CD4-positive, alpha-beta T cell (primary cell): Measurements from ENCODE around the gene TEX14. TPM values are rescaled to one million over a fixed set of nuclear protein-coding genes. Genes with fewer than 3 reads are reported as not detected.

Source experiments
- ATAC-seq: fragments of 200-7000 bp; cut with Tn5 transposase; one replicate; pipeline ENCODE4 v1.10.0; 2022; ENCODE audit warnings: mild to moderate bottlenecking; ENCODE audit not compliant: poor library complexity
- CTCF ChIA-PET: fragments of 350-600 bp; sonication (Branson Sonifier 250); formaldehyde crosslinking; loops from one replicate; lab custom pipeline; 2021; ENCODE audit warnings: antibody characterized with exemption, inconsistent platforms; lab: Charles Lee
- POLR2A ChIA-PET: fragments of 350-600 bp; sonication (Branson Sonifier 250); formaldehyde crosslinking; loops from one replicate; lab custom pipeline; 2021; ENCODE audit warnings: antibody characterized with exemption, inconsistent platforms; lab: Charles Lee
- DNase-seq, 14 experiments: peaks; one replicate each; pipeline ENCODE4 v3.0.0-alpha.2; 2013 to 2020; ENCODE audit warnings: mixed read lengths in 2 of 14
- H3K27ac ChIP-seq, 2 donors: one replicate each; pipeline versions ENCODE4 v1.5.1 to v1.7.0; 2013; ENCODE audit warnings: low read length in 2 of 2, low read depth in 1 of 2, mild to moderate bottlenecking in 1 of 2
- H3K27me3 ChIP-seq, 2 experiments: 1 replicate in 1 of 2; 2 replicates in 1 of 2; pipeline versions ENCODE4 v1.6.1 to v1.7.0; 2013; ENCODE audit warnings: low read length in 2 of 2, control low read depth in 1 of 2, mild to moderate bottlenecking in 1 of 2, moderate library complexity in 1 of 2; ENCODE audit not compliant: insufficient read depth in 2 of 2, control insufficient read depth in 1 of 2
- H3K36me3 ChIP-seq: one replicate; pipeline ENCODE4 v1.6.1; 2013; ENCODE audit warnings: low read length, control low read depth; ENCODE audit not compliant: insufficient read depth
- H3K4me1 ChIP-seq: one replicate; pipeline ENCODE4 v1.6.1; 2013; ENCODE audit warnings: low read length, control low read depth; ENCODE audit not compliant: insufficient read depth
- H3K4me3 ChIP-seq: one replicate; pipeline ENCODE4 v1.5.1; 2013; ENCODE audit warnings: mild to moderate bottlenecking, low read length, moderate library complexity
- H3K9me3 ChIP-seq, 2 experiments: 1 replicate in 1 of 2; 2 replicates in 1 of 2; pipeline versions ENCODE4 v1.6.1 to v1.7.0; 2013; ENCODE audit warnings: low read length in 2 of 2, mild to moderate bottlenecking in 2 of 2, control low read depth in 1 of 2, moderate library complexity in 1 of 2; ENCODE audit not compliant: control insufficient read depth in 1 of 2, insufficient read depth in 1 of 2
- H3K27ac Mint-ChIP-seq: one replicate; pipeline ENCODE4 v1.8.0; 2020; ENCODE audit warnings: mixed read lengths
- H3K27me3 Mint-ChIP-seq: one replicate; pipeline ENCODE4 v1.8.0; 2021; ENCODE audit warnings: mixed read lengths
- H3K36me3 Mint-ChIP-seq: one replicate; pipeline ENCODE4 v1.8.0; 2021; ENCODE audit warnings: low read depth, mixed read lengths
- H3K4me1 Mint-ChIP-seq: one replicate; pipeline ENCODE4 v1.8.0; 2021; ENCODE audit warnings: low read depth, mixed read lengths
- H3K4me3 Mint-ChIP-seq: one replicate; pipeline ENCODE4 v1.8.0; 2020; ENCODE audit warnings: mild to moderate bottlenecking, mixed read lengths
- H3K9me3 Mint-ChIP-seq: one replicate; pipeline ENCODE4 v1.8.0; 2020; ENCODE audit warnings: mixed read lengths
- intact Hi-C, 2 experiments: fragments of 100-400 bp; cut with DNase I in 1 of 2; cut with micrococcal nuclease in 1 of 2; formaldehyde crosslinking; loops; one replicate each; pipeline versions ENCODE4 v1.15.1 to v1.9.0; 2023 to 2025; cut with DNase I, micrococcal nuclease
- total RNA-seq, 174 experiments: library from RNA in 2 of 174; stranded (reverse) in 2 of 174; gene quantifications; one replicate each; pipeline ENCODE4 v1.2.3 and lab custom pipeline; 2021 to 2026
- TF ChIP-seq, protein P1 (sequence below): fragments of 200-600 bp; IDR thresholded peaks from one replicate; pipeline ENCODE4 v1.8.0; 2022; ENCODE audit warnings: antibody characterized with exemption, mild to moderate bottlenecking

Gene TEX14
- total RNA-seq, 2 experiments from 2014 or later = 0.47 to 0.66 TPM

DNA sequence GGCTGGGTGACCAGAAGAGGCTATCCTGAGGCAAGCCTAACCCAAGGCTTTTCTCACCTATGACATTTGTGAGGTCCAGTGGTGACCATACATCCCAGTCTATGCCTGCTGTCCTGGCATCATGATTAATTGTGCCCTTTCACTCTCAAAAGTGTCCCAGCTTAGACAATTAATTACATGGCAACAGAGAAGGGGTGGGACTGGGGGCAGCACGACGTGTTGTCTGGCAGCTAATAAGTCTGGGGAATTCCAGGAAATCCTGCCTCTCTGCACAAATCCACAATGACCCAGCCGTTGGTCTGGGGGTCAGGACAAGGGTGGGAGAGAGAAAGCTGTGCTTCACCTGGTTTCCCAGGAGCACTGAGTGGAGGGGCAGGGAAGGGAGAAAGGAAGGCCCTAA is 163.4 kb downstream of the TEX14 start:
- ATAC-seq (no peak), DNase-seq (no peak)
- H3K4me3 Mint-ChIP-seq = no peak overlapping the region
- H3K27me3 ChIP-seq = peaks cover 2 to 6% of the 10 kb centered on the region in 2 experiments
- H3K27ac Mint-ChIP-seq = no peak overlapping the region
- intact Hi-C loops = no loop called here
- no peaks in the 10 kb centered on the region for H3K9me3 Mint-ChIP-seq
- H3K27ac ChIP-seq = no peak overlapping the region
- peaks cover 0 to 7% of the 10 kb centered on the region in 2 experiments for H3K9me3 ChIP-seq
- TF ChIP-seq, protein P1, sequence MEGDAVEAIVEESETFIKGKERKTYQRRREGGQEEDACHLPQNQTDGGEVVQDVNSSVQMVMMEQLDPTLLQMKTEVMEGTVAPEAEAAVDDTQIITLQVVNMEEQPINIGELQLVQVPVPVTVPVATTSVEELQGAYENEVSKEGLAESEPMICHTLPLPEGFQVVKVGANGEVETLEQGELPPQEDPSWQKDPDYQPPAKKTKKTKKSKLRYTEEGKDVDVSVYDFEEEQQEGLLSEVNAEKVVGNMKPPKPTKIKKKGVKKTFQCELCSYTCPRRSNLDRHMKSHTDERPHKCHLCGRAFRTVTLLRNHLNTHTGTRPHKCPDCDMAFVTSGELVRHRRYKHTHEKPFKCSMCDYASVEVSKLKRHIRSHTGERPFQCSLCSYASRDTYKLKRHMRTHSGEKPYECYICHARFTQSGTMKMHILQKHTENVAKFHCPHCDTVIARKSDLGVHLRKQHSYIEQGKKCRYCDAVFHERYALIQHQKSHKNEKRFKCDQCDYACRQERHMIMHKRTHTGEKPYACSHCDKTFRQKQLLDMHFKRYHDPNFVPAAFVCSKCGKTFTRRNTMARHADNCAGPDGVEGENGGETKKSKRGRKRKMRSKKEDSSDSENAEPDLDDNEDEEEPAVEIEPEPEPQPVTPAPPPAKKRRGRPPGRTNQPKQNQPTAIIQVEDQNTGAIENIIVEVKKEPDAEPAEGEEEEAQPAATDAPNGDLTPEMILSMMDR = no peak
- ChIA-PET POLR2A (no interaction called here), CTCF (no interaction called here)
- no peaks in the 10 kb centered on the region for H3K36me3 ChIP-seq
- no peaks in the 10 kb centered on the region for H3K4me1 Mint-ChIP-seq
- H3K27me3 Mint-ChIP-seq = peaks cover 21% of the 10 kb centered on the region
- peaks cover 22% of the 10 kb centered on the region for H3K4me1 ChIP-seq
- no peaks in the 10 kb centered on the region for H3K36me3 Mint-ChIP-seq
- H3K4me3 ChIP-seq = no peak overlapping the region

DNA sequence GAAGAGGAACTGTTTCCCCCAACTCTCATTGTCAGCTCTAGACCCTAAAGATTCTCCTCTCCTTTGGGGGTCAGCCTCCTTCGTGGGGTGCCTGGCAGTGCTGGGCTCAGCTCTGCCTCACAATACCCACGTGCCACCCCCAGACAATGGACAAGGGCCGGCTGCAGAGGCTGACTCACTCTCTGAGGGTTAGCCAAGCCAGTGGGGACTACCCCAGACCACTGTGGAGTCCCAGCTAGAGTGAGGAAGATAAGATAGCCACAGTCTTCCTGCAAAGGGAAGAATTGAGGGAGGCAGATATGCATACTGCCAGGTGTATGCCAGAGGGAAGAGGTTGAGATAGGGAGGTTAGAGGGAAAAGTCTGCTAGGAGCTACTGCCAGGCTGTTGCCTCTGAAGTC is 163.9 kb downstream of the TEX14 start:
- TF ChIP-seq, protein P1 = no peak
- H3K4me3 Mint-ChIP-seq = peak overlapping the region; percentile 54
- Histone ChIP-seq H3K9me3 (peaks cover 0 to 7% of the 10 kb centered on the region in 2 experiments), H3K36me3 (no peaks in the 10 kb centered on the region), H3K4me1 (peaks cover 22% of the 10 kb centered on the region), H3K27me3 (peaks cover 2 to 6% of the 10 kb centered on the region in 2 experiments), H3K4me3 (no peak overlapping the region), H3K27ac (no peak overlapping the region)
- ChIA-PET POLR2A (no interaction called here), CTCF (interaction anchor here (0.8 to 1.0 kb wide), 2 partner anchors 61 to 477 kb away, joined by 3 to 4 read pairs; no protein-coding TSS in a partner anchor)
- no peaks in the 10 kb centered on the region for H3K9me3 Mint-ChIP-seq
- ATAC-seq (no peak), DNase-seq (no peak)
- H3K4me1 Mint-ChIP-seq = no peaks in the 10 kb centered on the region
- peaks cover 16% of the 10 kb centered on the region for H3K27me3 Mint-ChIP-seq
- intact Hi-C loops = no loop called here
- no peak overlapping the region for H3K27ac Mint-ChIP-seq
- H3K36me3 Mint-ChIP-seq = no peaks in the 10 kb centered on the region

DNA sequence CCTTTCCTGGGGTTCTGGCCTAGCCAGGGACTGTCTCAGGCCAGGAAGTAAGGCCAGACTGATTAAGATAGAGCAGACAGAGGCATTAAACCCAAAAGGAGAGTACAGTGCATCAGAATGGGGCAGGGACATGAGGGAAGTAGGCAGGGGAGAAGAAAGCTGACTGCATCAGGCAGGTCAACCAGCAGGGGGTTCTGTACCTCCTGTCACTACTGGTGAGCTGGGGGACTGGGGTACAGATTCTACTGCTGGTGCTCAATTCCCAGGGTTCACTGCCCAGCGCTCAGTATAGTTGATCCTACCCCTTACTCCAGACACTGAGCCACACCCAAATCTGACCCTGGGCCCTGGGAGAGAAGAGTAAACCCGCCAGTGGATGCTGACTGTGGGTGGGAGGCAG is 164.5 kb downstream of the TEX14 start:
- ChIA-PET POLR2A (no interaction called here), CTCF (interaction anchor here (0.8 to 1.0 kb wide), 2 partner anchors 62 to 477 kb away, joined by 3 to 4 read pairs; no protein-coding TSS in a partner anchor)
- Mint-ChIP-seq H3K4me3 (no peak overlapping the region), H3K4me1 (no peaks in the 10 kb centered on the region), H3K36me3 (no peaks in the 10 kb centered on the region), H3K27ac (no peak overlapping the region), H3K9me3 (no peaks in the 10 kb centered on the region), H3K27me3 (peaks cover 10% of the 10 kb centered on the region)
- TF ChIP-seq, protein P1 = no peak
- ATAC-seq (no peak), DNase-seq (no peak)
- intact Hi-C loops = no loop called here
- H3K36me3 ChIP-seq = no peaks in the 10 kb centered on the region
- H3K9me3 ChIP-seq = peaks cover 0 to 7% of the 10 kb centered on the region in 2 experiments
- H3K27ac ChIP-seq = no peak overlapping the region
- no peak overlapping the region for H3K4me3 ChIP-seq
- H3K27me3 ChIP-seq = peaks cover 2 to 6% of the 10 kb centered on the region in 2 experiments
- H3K4me1 ChIP-seq = peaks cover 17% of the 10 kb centered on the region
